H1 (cell line): ENCODE data around the gene LSM5. TPM values are rescaled to one million over a fixed set of nuclear protein-coding genes. Genes with fewer than 3 reads are reported as not detected.

Experiments used
- CTCF ChIA-PET: fragments of 300-600 bp; sonication (Branson Sonifier 250); formaldehyde crosslinking; loops from one replicate; lab custom pipeline; 2021; ENCODE audit not compliant: partially characterized antibody; lab: Charles Lee
- POLR2A ChIA-PET: fragments of 300-600 bp; sonication (Branson Sonifier 250); formaldehyde crosslinking; loops from one replicate; lab custom pipeline; 2021; ENCODE audit warnings: inconsistent platforms; ENCODE audit not compliant: partially characterized antibody; lab: Charles Lee
- DNase-seq, 2 experiments: peaks; one replicate each; pipeline versions ENCODE4 v3.0.0 to v3.0.0-alpha.2; 2010 to 2022; ENCODE audit warnings: low spot score in 2 of 2, low read depth in 1 of 2, mixed read lengths in 1 of 2
- FAIRE-seq: peaks from 2 replicates; lab custom pipeline; 2011; peaks lifted over from hg19 to GRCh38; lab: Jason Lieb, UNC
- H2AFZ ChIP-seq: 2 replicates; pipeline ENCODE4 v1.8.1; 2012; ENCODE audit warnings: low read length, inconsistent platforms
- H2AK5ac ChIP-seq: 2 replicates; pipeline ENCODE4 v1.6.1; 2013; ENCODE audit warnings: low read depth, low read length
- H2BK120ac ChIP-seq: replicated peaks from 2 replicates; pipeline ENCODE3; 2013; ENCODE audit warnings: low read depth, low read length, inconsistent platforms
- H2BK12ac ChIP-seq: 2 replicates; pipeline ENCODE4 v1.6.1; 2013; ENCODE audit warnings: low read depth, low read length
- H2BK15ac ChIP-seq: 2 replicates; pipeline ENCODE4 v1.6.1; 2013; ENCODE audit warnings: low read length
- H2BK20ac ChIP-seq: 2 replicates; pipeline ENCODE4 v1.6.1; 2013; ENCODE audit warnings: low read length
- H2BK5ac ChIP-seq: 2 replicates; pipeline ENCODE4 v1.6.1; 2013; ENCODE audit warnings: low read depth, low read length
- H3K14ac ChIP-seq: 2 replicates; pipeline ENCODE4 v1.6.1; 2013; ENCODE audit warnings: inconsistent platforms; ENCODE audit not compliant: insufficient read length
- H3K18ac ChIP-seq: 2 replicates; pipeline ENCODE4 v1.6.1; 2013; ENCODE audit warnings: low read length; ENCODE audit errors: extremely low read depth
- H3K23ac ChIP-seq: 2 replicates; pipeline ENCODE4 v1.6.1; 2013; ENCODE audit warnings: inconsistent platforms; ENCODE audit not compliant: insufficient read length
- H3K23me2 ChIP-seq: 2 replicates; pipeline ENCODE4 v1.6.1; 2013; ENCODE audit warnings: low read depth, low read length
- H3K27ac ChIP-seq: 2 replicates; pipeline ENCODE4 v1.6.1; 2011; ENCODE audit warnings: low read depth, low read length, inconsistent platforms
- H3K27me3 ChIP-seq, 4 experiments: replicated peaks in 1 of 4; 1 replicate in 1 of 4; 2 replicates in 3 of 4; pipeline versions ENCODE4 v1.6.1 to v1.8.1; 2011 to 2013; ENCODE audit warnings: low read length in 3 of 4, mild to moderate bottlenecking in 3 of 4, inconsistent platforms in 2 of 4, mixed read lengths in 2 of 4, moderate library complexity in 1 of 4; ENCODE audit not compliant: control insufficient read depth in 3 of 4, insufficient read depth in 3 of 4; ENCODE audit errors: extremely low read depth in 1 of 4
- H3K36me3 ChIP-seq, 4 experiments: 2 replicates each; pipeline versions ENCODE4 v1.6.1 to v1.8.1; 2011 to 2013; ENCODE audit warnings: mild to moderate bottlenecking in 4 of 4, low read length in 3 of 4, moderate library complexity in 2 of 4, control low read depth in 1 of 4, inconsistent platforms in 1 of 4; ENCODE audit not compliant: insufficient read depth in 4 of 4, control insufficient read depth in 2 of 4
- H3K4ac ChIP-seq: replicated peaks from 2 replicates; pipeline ENCODE3; 2013; ENCODE audit warnings: low read length, low read depth, mixed read lengths, inconsistent platforms; ENCODE audit not compliant: insufficient read length
- H3K4me1 ChIP-seq, 4 experiments: replicated peaks in 1 of 4; 1 replicate in 1 of 4; 2 replicates in 3 of 4; pipeline versions ENCODE4 v1.6.1 to v1.8.1; 2011 to 2013; ENCODE audit warnings: low read length in 3 of 4, inconsistent platforms in 2 of 4, mixed read lengths in 1 of 4; ENCODE audit not compliant: insufficient read depth in 4 of 4, control insufficient read depth in 3 of 4
- H3K4me2 ChIP-seq, 2 experiments: 2 replicates each; pipeline versions ENCODE4 v1.6.1 to v1.8.1; 2011 to 2013; ENCODE audit warnings: low read depth in 2 of 2, low read length in 2 of 2, control low read depth in 1 of 2, inconsistent platforms in 1 of 2, mild to moderate bottlenecking in 1 of 2; ENCODE audit not compliant: insufficient read depth in 1 of 2
- H3K4me3 ChIP-seq, 4 experiments: fragments of 200-600, 300-600 bp in 1 of 4; sonication (generic), shearing (Covaris generic), sonication (Bioruptor Twin) in 1 of 4; 2 replicates each; pipeline versions ENCODE4 v1.5.1 to v1.8.1; 2011 to 2016; ENCODE audit warnings: low read length in 4 of 4, low read depth in 3 of 4, control low read depth in 2 of 4, inconsistent platforms in 2 of 4, mild to moderate bottlenecking in 2 of 4, mixed read lengths in 1 of 4, moderate library complexity in 1 of 4; ENCODE audit not compliant: insufficient read depth in 2 of 4; ENCODE audit errors: extremely low read depth in 1 of 4
- H3K56ac ChIP-seq: replicated peaks from 2 replicates; pipeline ENCODE3; 2013; ENCODE audit warnings: low read depth, mild to moderate bottlenecking, mixed read lengths, low read length, inconsistent platforms; ENCODE audit not compliant: insufficient read length
- H3K79me1 ChIP-seq: 2 replicates; pipeline ENCODE4 v1.6.1; 2013; ENCODE audit warnings: low read depth, low read length, control low read depth
- H3K79me2 ChIP-seq, 2 experiments: 2 replicates each; pipeline versions ENCODE4 v1.6.1 to v1.8.1; 2012 to 2013; ENCODE audit warnings: low read length in 2 of 2, mild to moderate bottlenecking in 2 of 2, inconsistent platforms in 1 of 2; ENCODE audit not compliant: insufficient read depth in 2 of 2, control insufficient read depth in 1 of 2
- H3K9ac ChIP-seq, 4 experiments: replicated peaks in 1 of 4; 1 replicate in 1 of 4; 2 replicates in 3 of 4; pipeline versions ENCODE4 v1.6.1 to v1.8.1; 2011 to 2013; ENCODE audit warnings: low read depth in 3 of 4, low read length in 3 of 4, control low read depth in 2 of 4, mild to moderate bottlenecking in 2 of 4, moderate library complexity in 2 of 4, inconsistent platforms in 1 of 4; ENCODE audit errors: extremely low read depth in 1 of 4
- H3K9me3 ChIP-seq, 2 experiments: 2 replicates each; pipeline versions ENCODE4 v1.6.1 to v1.8.1; 2012 to 2013; ENCODE audit warnings: mild to moderate bottlenecking in 2 of 2, moderate library complexity in 2 of 2, control low read depth in 1 of 2, inconsistent platforms in 1 of 2, low read depth in 1 of 2, low read length in 1 of 2, mixed read lengths in 1 of 2; ENCODE audit not compliant: insufficient read depth in 2 of 2
- H4K20me1 ChIP-seq, 2 experiments: replicated peaks in 1 of 2; 2 replicates each; pipeline versions ENCODE3 to v1.8.1; 2011 to 2013; ENCODE audit warnings: inconsistent platforms in 2 of 2, low read length in 2 of 2, mild to moderate bottlenecking in 1 of 2; ENCODE audit not compliant: insufficient read depth in 2 of 2, control insufficient read depth in 1 of 2
- H4K5ac ChIP-seq: 2 replicates; pipeline ENCODE4 v1.6.1; 2013; ENCODE audit warnings: low read length, low read depth, mixed read lengths, inconsistent platforms; ENCODE audit not compliant: insufficient read length
- H4K8ac ChIP-seq: 2 replicates; pipeline ENCODE4 v1.8.0; 2013; ENCODE audit warnings: mild to moderate bottlenecking, moderate library complexity, low read length, inconsistent platforms; ENCODE audit not compliant: insufficient read depth; ENCODE audit errors: extremely low read depth
- H4K91ac ChIP-seq: replicated peaks from 2 replicates; pipeline ENCODE3; 2013; ENCODE audit warnings: low read length, mixed read lengths, inconsistent platforms; ENCODE audit not compliant: insufficient read length
- KDM1A ChIP-seq: fragments of 200-600, 300-600 bp; sonication (generic); IDR thresholded peaks from 2 replicates; pipeline ENCODE4 v1.7.1; 2016; ENCODE audit warnings: mild to moderate bottlenecking, low read length, borderline replicate concordance
- WGBS, 2 experiments: shearing (Covaris generic) in 1 of 2; methylation state at CpG; one replicate each; pipeline versions ENCODE4 v1.1.6 to v1.1.7; 2013 to 2015; ENCODE audit warnings: low lambda C conversion rate in 2 of 2, mixed read lengths in 2 of 2, inconsistent platforms in 1 of 2, low coverage in 1 of 2, missing lambda C conversion rate in 1 of 2; ENCODE audit not compliant: insufficient replicate concordance in 2 of 2, insufficient coverage in 1 of 2, insufficient read length in 1 of 2; ENCODE audit errors: extremely low coverage in 1 of 2, missing lambda C conversion rate in 1 of 2; 5-methylcytosine and 5-hydroxymethylcytosine counted together
- polyA plus RNA-seq, 7 experiments: library from polyadenylated mRNA; depleted of rRNA in 3 of 7; stranded (reverse) in 5 of 7; unstranded in 2 of 7; fragments of >200 nt in 5 of 7; fragments of 200-250 nt in 2 of 7; gene quantifications; 1 replicate in 5 of 7; 2 replicates in 1 of 7; 4 replicates in 1 of 7; pipeline versions ENCODE4 v1.2.1 to v1.2.3, GENCODE V29; 2011 to 2013; ENCODE audit warnings: missing spikeins in 2 of 7, mixed read lengths in 2 of 7
- total RNA-seq: library from RNA; stranded (reverse); fragmentation: NEBNext Ultra II Directional; extraction: Animal tissue kit (Norgen Biotek cat#: 25700); gene quantifications from 2 replicates; pipeline ENCODE4 v1.2.1, GENCODE V29; 2021
- TF ChIP-seq, protein P1 (sequence below): IDR thresholded peaks from 2 replicates; pipeline ENCODE4 v1.6.1; 2011; ENCODE audit warnings: low read length, improper control_type of control experiment

LSM5 gene
- total and polyA plus RNA-seq, 2 of the 8 experiments (the other 6 are each of a cell fraction or from before 2014, with no cell fraction given) = 58.9 to 103 TPM

DNA sequence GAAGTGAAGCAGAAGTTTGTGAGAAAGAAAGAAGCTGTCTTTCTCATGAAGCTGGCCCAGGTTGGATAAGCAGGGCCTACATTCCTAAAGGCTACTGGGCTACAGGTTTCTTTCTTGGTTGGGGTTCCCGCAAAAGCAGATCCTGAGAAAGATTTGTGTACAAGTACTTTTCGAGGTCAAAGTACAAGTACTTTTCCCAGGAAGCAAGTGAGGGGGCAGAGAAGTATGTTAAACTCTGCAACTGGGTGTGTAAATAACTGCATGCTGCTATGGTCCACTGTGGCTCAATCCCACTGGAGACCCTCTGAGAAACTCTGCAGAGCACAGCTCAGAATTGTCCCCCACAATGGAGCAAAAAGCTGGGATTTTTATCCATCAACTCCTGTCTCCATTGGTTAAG is 28.7 kb downstream of the LSM5 start:
- TF ChIP-seq KDM1A = no peak
- TF ChIP-seq, protein P1, sequence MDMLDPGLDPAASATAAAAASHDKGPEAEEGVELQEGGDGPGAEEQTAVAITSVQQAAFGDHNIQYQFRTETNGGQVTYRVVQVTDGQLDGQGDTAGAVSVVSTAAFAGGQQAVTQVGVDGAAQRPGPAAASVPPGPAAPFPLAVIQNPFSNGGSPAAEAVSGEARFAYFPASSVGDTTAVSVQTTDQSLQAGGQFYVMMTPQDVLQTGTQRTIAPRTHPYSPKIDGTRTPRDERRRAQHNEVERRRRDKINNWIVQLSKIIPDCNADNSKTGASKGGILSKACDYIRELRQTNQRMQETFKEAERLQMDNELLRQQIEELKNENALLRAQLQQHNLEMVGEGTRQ = no peak
- 100% methylated on average over 2 of the region's 2 CpGs; no CpG with 5 or more reads in 1 of the 2 experiments for WGBS, 2 experiments
- POLR2A ChIA-PET = interaction anchor here (1.7 kb wide), 1 partner anchor 9 kb away, joined by 3 read pairs; no protein-coding TSS in a partner anchor
- H2AK5ac ChIP-seq = no peak overlapping the region
- no peak overlapping the region for H3K18ac ChIP-seq
- no peak overlapping the region for H2BK120ac ChIP-seq
- H3K79me1 ChIP-seq = no peaks in the 10 kb centered on the region
- H3K27ac ChIP-seq = no peak overlapping the region
- no peaks in the 10 kb centered on the region for H3K27me3 ChIP-seq
- H3K79me2 ChIP-seq = no peaks in the 10 kb centered on the region
- H3K23me2 ChIP-seq = no peaks in the 10 kb centered on the region
- no peak overlapping the region for H3K56ac ChIP-seq
- H4K20me1 ChIP-seq = no peaks in the 10 kb centered on the region
- no peak overlapping the region for H3K4me3 ChIP-seq
- peaks cover 0 to 5% of the 10 kb centered on the region in 2 experiments; a peak in 1 of 4 replicates for H3K9me3 ChIP-seq
- H2BK15ac ChIP-seq = no peak overlapping the region
- H3K14ac ChIP-seq = no peak overlapping the region
- no peak overlapping the region for H4K5ac ChIP-seq
- DNase-seq (peak in 1 of 2 experiments; percentile 4), FAIRE-seq (no peak)
- H3K4me2 ChIP-seq = no peak overlapping the region
- no peaks in the 10 kb centered on the region for H3K4me1 ChIP-seq
- H2BK12ac ChIP-seq = no peak overlapping the region
- H3K23ac ChIP-seq = no peak overlapping the region
- no peak overlapping the region for H2BK20ac ChIP-seq
- CTCF ChIA-PET = interaction anchor here (1.2 kb wide), 1 partner anchor 12 kb away, joined by 3 read pairs; no protein-coding TSS in a partner anchor
- H2BK5ac ChIP-seq = no peak overlapping the region
- no peak overlapping the region for H3K9ac ChIP-seq
- H4K91ac ChIP-seq = no peak overlapping the region
- no peaks in the 10 kb centered on the region for H3K36me3 ChIP-seq
- H4K8ac ChIP-seq = no peak overlapping the region
- no peak overlapping the region for H2AFZ ChIP-seq
- H3K4ac ChIP-seq = no peak overlapping the region
